HUES64 (cell line): Measurements from ENCODE around the gene EPB41L4B.

Experiments
- H3K27ac ChIP-seq: 2 replicates; pipeline ENCODE4 v1.7.0; 2013; ENCODE audit warnings: low read depth, low read length, inconsistent platforms
- H3K27me3 ChIP-seq: 2 replicates; pipeline ENCODE4 v1.6.1; 2013; ENCODE audit warnings: mild to moderate bottlenecking, low read length; ENCODE audit not compliant: insufficient read depth
- H3K36me3 ChIP-seq: 2 replicates; pipeline ENCODE4 v1.6.1; 2013; ENCODE audit warnings: mild to moderate bottlenecking, low read length; ENCODE audit not compliant: insufficient read depth
- H3K4me1 ChIP-seq: 2 replicates; pipeline ENCODE4 v1.6.1; 2013; ENCODE audit warnings: mild to moderate bottlenecking, low read length, moderate library complexity; ENCODE audit not compliant: insufficient read depth
- H3K4me3 ChIP-seq: 2 replicates; pipeline ENCODE4 v1.5.1; 2013; ENCODE audit warnings: mild to moderate bottlenecking, low read length, moderate library complexity
- H3K9ac ChIP-seq: 2 replicates; pipeline ENCODE4 v1.6.1; 2013; ENCODE audit warnings: mild to moderate bottlenecking, low read depth, low read length
- H3K9me3 ChIP-seq: 2 replicates; pipeline ENCODE4 v1.6.1; 2013; ENCODE audit warnings: low read depth, low read length; ENCODE audit not compliant: insufficient read depth
- WGBS: fragments of 150-250, 120-280 bp; methylation state at CpG from one replicate; pipeline ENCODE4 v1.1.7; 2013; ENCODE audit warnings: missing lambda C conversion rate; 5-methylcytosine and 5-hydroxymethylcytosine counted together

Gene EPB41L4B

GRCh38 chr9:109278216-109278615 lies 42.6 kb downstream of the EPB41L4B start:
- 92% methylated on average over 6 of the region's 6 CpGs for WGBS
- H3K27me3 ChIP-seq, result no peaks in the 10 kb centered on the region

GRCh38 chr9:109277451-109277850 lies 43.4 kb downstream of the EPB41L4B start:
- Histone ChIP-seq H3K27ac (no peak overlapping the region), H3K9ac (no peak overlapping the region), H3K4me1 (no peaks in the 10 kb centered on the region), H3K36me3 (no peaks in the 10 kb centered on the region; the same call in 1 of the 2 replicates), H3K27me3 (no peaks in the 10 kb centered on the region), H3K9me3 (no peaks in the 10 kb centered on the region), H3K4me3 (no peak overlapping the region)
- WGBS, result 87% methylated on average over 9 of the region's 9 CpGs

More at GRCh38 chr9:109278216-109278615, 42.6 kb downstream of the EPB41L4B start:
- Histone ChIP-seq H3K36me3 (no peaks in the 10 kb centered on the region; the same call in 1 of the 2 replicates), H3K9ac (no peak overlapping the region), H3K27ac (no peak overlapping the region), H3K4me3 (no peak overlapping the region), H3K4me1 (no peaks in the 10 kb centered on the region), H3K9me3 (no peaks in the 10 kb centered on the region)

GRCh38 chr9:109276469-109277440 lies 44.1 kb downstream of the EPB41L4B start:
- H3K4me3 ChIP-seq, result no peak overlapping the region
- 87% methylated on average over 13 of the region's 13 CpGs for WGBS
- no peaks in the 10 kb centered on the region for H3K4me1 ChIP-seq
- H3K36me3 ChIP-seq, result no peaks in the 10 kb centered on the region; the same call in 1 of the 2 replicates
- no peaks in the 10 kb centered on the region for H3K27me3 ChIP-seq
- no peak overlapping the region for H3K9ac ChIP-seq
- no peaks in the 10 kb centered on the region for H3K9me3 ChIP-seq
- H3K27ac ChIP-seq, result no peak overlapping the region

GRCh38 chr9:109274884-109275730 lies 45.8 kb downstream of the EPB41L4B start:
- peaks cover 10% of the 10 kb centered on the region for H3K4me1 ChIP-seq
- WGBS, result 93% methylated on average over 8 of the region's 8 CpGs
- H3K9me3 ChIP-seq, result no peaks in the 10 kb centered on the region
- H3K36me3 ChIP-seq, result no peaks in the 10 kb centered on the region; the same call in 1 of the 2 replicates
- H3K9ac ChIP-seq, result no peak overlapping the region
- H3K27me3 ChIP-seq, result no peaks in the 10 kb centered on the region
- no peak overlapping the region for H3K4me3 ChIP-seq
- no peak overlapping the region for H3K27ac ChIP-seq

GRCh38 chr9:109273869-109274268 lies 47.0 kb downstream of the EPB41L4B start:
- Histone ChIP-seq H3K9me3 (no peaks in the 10 kb centered on the region), H3K36me3 (no peaks in the 10 kb centered on the region; the same call in 1 of the 2 replicates), H3K4me3 (no peak overlapping the region), H3K9ac (no peak overlapping the region), H3K4me1 (peaks cover 16% of the 10 kb centered on the region), H3K27ac (no peak overlapping the region), H3K27me3 (no peaks in the 10 kb centered on the region)
- 96% methylated on average over 3 of the region's 3 CpGs for WGBS

GRCh38 chr9:109272745-109273144 lies 48.1 kb downstream of the EPB41L4B start:
- H3K27ac ChIP-seq, result no peak overlapping the region
- 96% methylated on average over 2 of the region's 2 CpGs for WGBS
- H3K9me3 ChIP-seq, result no peaks in the 10 kb centered on the region

GRCh38 chr9:109272045-109272444 lies 48.8 kb downstream of the EPB41L4B start:
- H3K9ac ChIP-seq, result no peak overlapping the region
- peaks cover 11% of the 10 kb centered on the region for H3K36me3 ChIP-seq
- H3K4me3 ChIP-seq, result no peak overlapping the region
- H3K27ac ChIP-seq, result no peak overlapping the region
- WGBS, result 98% methylated on average over 4 of the region's 4 CpGs
- H3K27me3 ChIP-seq, result no peaks in the 10 kb centered on the region
- H3K9me3 ChIP-seq, result no peaks in the 10 kb centered on the region
- peaks cover 16% of the 10 kb centered on the region for H3K4me1 ChIP-seq

More at GRCh38 chr9:109272745-109273144, 48.1 kb downstream of the EPB41L4B start:
- H3K27me3 ChIP-seq, result no peaks in the 10 kb centered on the region
- H3K4me1 ChIP-seq, result peaks cover 16% of the 10 kb centered on the region
- H3K9ac ChIP-seq, result no peak overlapping the region
- no peak overlapping the region for H3K4me3 ChIP-seq
- H3K36me3 ChIP-seq, result peaks cover 4% of the 10 kb centered on the region; the same call in 1 of the 2 replicates

GRCh38 chr9:109270971-109271925 lies 49.6 kb downstream of the EPB41L4B start:
- H3K4me3 ChIP-seq, result no peak overlapping the region
- H3K9me3 ChIP-seq, result no peaks in the 10 kb centered on the region
- no peak overlapping the region for H3K27ac ChIP-seq
- peaks cover 12% of the 10 kb centered on the region for H3K36me3 ChIP-seq
- H3K4me1 ChIP-seq, result peaks cover 16% of the 10 kb centered on the region
- 92% methylated on average over 15 of the region's 15 CpGs for WGBS
- no peak overlapping the region for H3K9ac ChIP-seq
- no peaks in the 10 kb centered on the region for H3K27me3 ChIP-seq

- Histone ChIP-seq H3K4me3 (no peak overlapping the region), H3K27ac (peak overlapping the region; percentile 28; the same call in 1 of the 2 replicates), H3K36me3 (peaks cover 12% of the 10 kb centered on the region), H3K9me3 (no peaks in the 10 kb centered on the region), H3K4me1 (peaks cover 16% of the 10 kb centered on the region), H3K27me3 (no peaks in the 10 kb centered on the region), H3K9ac (no peak overlapping the region)
These were observed 50.4 kb downstream of the EPB41L4B start for GRCh38 chr9:109270441-109270840.

GRCh38 chr9:109269839-109270238 lies 51.0 kb downstream of the EPB41L4B start:
- no peak overlapping the region for H3K9ac ChIP-seq
- WGBS, result 87% methylated on average over 4 of the region's 5 CpGs
- H3K9me3 ChIP-seq, result no peaks in the 10 kb centered on the region
- H3K4me3 ChIP-seq, result no peak overlapping the region
- peaks cover 12% of the 10 kb centered on the region for H3K36me3 ChIP-seq
- no peaks in the 10 kb centered on the region for H3K27me3 ChIP-seq
- peaks cover 16% of the 10 kb centered on the region for H3K4me1 ChIP-seq
- no peak overlapping the region for H3K27ac ChIP-seq
